Forelimb muscle (tissue), 1 donor: ENCODE data around the gene PALM3. TPM values are rescaled to one million over a fixed set of nuclear protein-coding genes. Genes with fewer than 3 reads are reported as not detected.

Experiments used
- DNase-seq: peaks from one replicate; pipeline ENCODE4 v3.0.0-alpha.2; 2013; ENCODE audit warnings: low read depth
- polyA plus RNA-seq: library from polyadenylated mRNA; unstranded; fragments of 120-200 nt; gene quantifications from one replicate; pipeline ENCODE4 v1.2.1, GENCODE V29; 2013; ENCODE audit not compliant: insufficient read length

PALM3 gene
- polyA plus RNA-seq, 1 donor = 0.28 TPM

- no peak for DNase-seq
These were observed 27.5 kb upstream of the PALM3 start for GRCh38 chr19:14089412-14089661.

GRCh38 chr19:14088634-14089411 is 26.9 kb upstream of the PALM3 start:
- DNase-seq = no peak

GRCh38 chr19:14086098-14086497 is 24.2 kb upstream of the PALM3 start:
- DNase-seq = no peak

GRCh38 chr19:14085309-14085995 is 23.6 kb upstream of the PALM3 start, which contains the start of gene C19orf67:
TSS of gene C19orf67 (minus strand) at chr19:14085783. CDS start at chr19:14085627, 156 bp downstream.
- no peak for DNase-seq

- no peak for DNase-seq
These were observed 20.7 kb upstream of the PALM3 start for GRCh38 chr19:14082675-14082960.

GRCh38 chr19:14081797-14082674 is 20.2 kb upstream of the PALM3 start:
- no peak for DNase-seq

GRCh38 chr19:14080887-14081796 is 19.3 kb upstream of the PALM3 start:
- DNase-seq = peak; percentile 100

GRCh38 chr19:14078411-14078810 is 16.5 kb upstream of the PALM3 start:
- no peak for DNase-seq

GRCh38 chr19:14073925-14074838 is 12.3 kb upstream of the PALM3 start:
- no peak for DNase-seq

- DNase-seq = no peak
These were observed 11.5 kb upstream of the PALM3 start for GRCh38 chr19:14073261-14073924.

GRCh38 chr19:14072535-14073260 is 10.8 kb upstream of the PALM3 start, which contains the start of gene MISP3:
TSS of gene MISP3 (plus strand) at chr19:14072786. CDS start at chr19:14073310, 524 bp downstream.
- no peak for DNase-seq

GRCh38 chr19:14070268-14071050 is 8.6 kb upstream of the PALM3 start:
- no peak for DNase-seq

- DNase-seq = no peak
These were observed 4.3 kb upstream of the PALM3 start for GRCh38 chr19:14066134-14066533.

GRCh38 chr19:14063105-14063504 is 1.2 kb upstream of the PALM3 start:
- DNase-seq = no peak

GRCh38 chr19:14062558-14062855 is 631 bp upstream of the PALM3 start:
- DNase-seq = no peak

- DNase-seq = no peak
These were observed 661 bp downstream of the PALM3 start for GRCh38 chr19:14061081-14061749.

GRCh38 chr19:14059652-14060155 is 2.2 kb downstream of the PALM3 start:
- DNase-seq = no peak

GRCh38 chr19:14059093-14059480 is 2.8 kb downstream of the PALM3 start:
- DNase-seq = no peak
